Measurements from ENCODE around the gene CCDC70. TPM values are rescaled to one million over a fixed set of nuclear protein-coding genes. Genes with fewer than 3 reads are reported as not detected.

The CCDC70 gene
- total and polyA plus RNA-seq, 4 donors, result 0.36 TPM; not detected in 3

GRCh38 chr13:51818781-51819511, 42.8 kb upstream of the CCDC70 start (continued):
- TF ChIP-seq CTCF (IDR thresholded peaks at IDR 0.05; ENCODE audit: low read depth, low read length, missing input control) (no peak), GABPA (IDR thresholded peaks at IDR 0.05 in 1 of 2, conservative IDR thresholded peaks at IDR 0.05 in 1 of 2) (no peak), HNF4A (conservative IDR thresholded peaks at IDR 0.05) (no peak), RAD21 (IDR thresholded peaks at IDR 0.05) (no peak), JUND (IDR thresholded peaks at IDR 0.05) (no peak), TAF1 (conservative IDR thresholded peaks at IDR 0.05) (no peak), HNF4G (IDR thresholded peaks at IDR 0.05) (no peak), ATF3 (IDR thresholded peaks at IDR 0.05) (no peak), FOXA2 (IDR thresholded peaks at IDR 0.05) (no peak), NR2F2 (IDR thresholded peaks at IDR 0.05) (no peak), YY1 (IDR thresholded peaks at IDR 0.05) (no peak)

GRCh38 chr13:51819544-51819943, 42.2 kb upstream of the CCDC70 start:
- H3K27ac ChIP-seq (ENCODE audit: low read depth in 1 of 2, low read length in 2 of 2), result no peak overlapping the region

More at GRCh38 chr13:51819544-51819943, 42.2 kb upstream of the CCDC70 start:
- Histone ChIP-seq H3K36me3 (ENCODE audit: control insufficient read depth in 4 of 4, insufficient read depth in 3 of 4, low read depth in 1 of 4, low read length in 3 of 4) (no peaks in the 10 kb centered on the region), H3K9me3 (ENCODE audit: control insufficient read depth in 4 of 4, low read length in 3 of 4) (no peaks in the 10 kb centered on the region), H3K27me3 (ENCODE audit: control insufficient read depth in 4 of 4, insufficient read depth in 4 of 4, low read length in 3 of 4) (no peaks in the 10 kb centered on the region), H3K4me3 (ENCODE audit: low read depth in 1 of 3, low read length in 3 of 3) (no peak overlapping the region), H3K4me1 (ENCODE audit: control insufficient read depth in 4 of 4, insufficient read depth in 4 of 4, low read length in 3 of 4) (peaks cover 0 to 13% (median 6%) of the 10 kb centered on the region in 4 donors), H3K9ac (ENCODE audit: low read depth in 1 of 2, low read length in 2 of 2) (no peak overlapping the region)
- no peak for TF ChIP-seq FOXA1 (IDR thresholded peaks at IDR 0.05)
- no peak for TF ChIP-seq HNF4A (conservative IDR thresholded peaks at IDR 0.05)
- TF ChIP-seq YY1 (IDR thresholded peaks at IDR 0.05), result no peak
- no peak for TF ChIP-seq SP1 (IDR thresholded peaks at IDR 0.05)
- no peak for TF ChIP-seq NR2F2 (IDR thresholded peaks at IDR 0.05)
- TF ChIP-seq REST (IDR thresholded peaks at IDR 0.05), result no peak
- TF ChIP-seq MAX (IDR thresholded peaks at IDR 0.05), result no peak
- TF ChIP-seq RXRA (IDR thresholded peaks at IDR 0.05), result no peak
- TF ChIP-seq TAF1 (conservative IDR thresholded peaks at IDR 0.05), result no peak
- 97% methylated on average over 3 of the region's 3 CpGs for WGBS
- DNase-seq (ENCODE audit: low spot score), result no peak

Measured in liver (tissue), 9 donors.